GM21367 (cell line): ENCODE results near the gene ETS1.

Source experiments
- ATAC-seq: cut with Tn5 transposase; IDR thresholded peaks from one replicate; pipeline ENCODE4 v1.9.1; 2021; ENCODE audit not compliant: unreplicated experiment

ETS1 gene

GRCh38 chr11:128619540-128620308 is 32.4 kb upstream of the ETS1 start:
- ATAC-seq: no peak

- ATAC-seq: no peak
Observed at GRCh38 chr11:128619007-128619406, 31.6 kb upstream of the ETS1 start.

GRCh38 chr11:128618603-128619002 is 31.2 kb upstream of the ETS1 start:
- ATAC-seq: no peak

GRCh38 chr11:128616161-128616560 is 28.8 kb upstream of the ETS1 start:
- no peak for ATAC-seq

- ATAC-seq: no peak
Observed at GRCh38 chr11:128615612-128616011, 28.3 kb upstream of the ETS1 start.

- no peak for ATAC-seq
Observed at GRCh38 chr11:128615076-128615475, 27.7 kb upstream of the ETS1 start.

GRCh38 chr11:128614026-128614425 is 26.7 kb upstream of the ETS1 start:
- no peak for ATAC-seq

- no peak for ATAC-seq
Observed at GRCh38 chr11:128613300-128613995, 26.1 kb upstream of the ETS1 start.

- ATAC-seq: peak; percentile 96
Observed at GRCh38 chr11:128610721-128611617, 23.6 kb upstream of the ETS1 start.

GRCh38 chr11:128609785-128610184 is 22.4 kb upstream of the ETS1 start:
- no peak for ATAC-seq

GRCh38 chr11:128608746-128609407 is 21.5 kb upstream of the ETS1 start:
- ATAC-seq: no peak

GRCh38 chr11:128607819-128608218 is 20.5 kb upstream of the ETS1 start:
- no peak for ATAC-seq

GRCh38 chr11:128604723-128605122 is 17.4 kb upstream of the ETS1 start:
- no peak for ATAC-seq

- ATAC-seq: peak; percentile 54
Observed at GRCh38 chr11:128603752-128604414, 16.5 kb upstream of the ETS1 start.

GRCh38 chr11:128603003-128603696 is 15.8 kb upstream of the ETS1 start:
- no peak for ATAC-seq

- no peak for ATAC-seq
Observed at GRCh38 chr11:128599729-128600128, 12.4 kb upstream of the ETS1 start.

- no peak for ATAC-seq
Observed at GRCh38 chr11:128598506-128599150, 11.3 kb upstream of the ETS1 start.

- no peak for ATAC-seq
Observed at GRCh38 chr11:128598096-128598495, 10.7 kb upstream of the ETS1 start.

GRCh38 chr11:128597209-128597608 is 9.9 kb upstream of the ETS1 start:
- no peak for ATAC-seq
